ENCODE measurements around the gene CLEC14A. TPM values are rescaled to one million over a fixed set of nuclear protein-coding genes. Genes with fewer than 3 reads are reported as not detected.

CLEC14A gene
- total RNA-seq, 1 experiment from 2014 or later: not detected

- no peak overlapping the region for H3K4me3 ChIP-seq (ENCODE audit: low read depth, low read length)
- no peak for TF ChIP-seq CTCF (IDR thresholded peaks at IDR 0.05; ENCODE audit: insufficient read depth in 1 of 2, low read depth in 1 of 2, low read length in 1 of 2, severe bottlenecking in 1 of 2, unreplicated experiment in 1 of 2)
- POLR2A ChIA-PET: no interaction called here
- DNase-seq: no peak
- Mint-ChIP-seq H3K4me3 (ENCODE audit: unreplicated experiment) (no peak overlapping the region), H3K27me3 (ENCODE audit: insufficient read depth, unreplicated experiment) (peaks cover 10% of the 10 kb centered on the region), H3K9me3 (ENCODE audit: unreplicated experiment) (no peaks in the 10 kb centered on the region), H3K4me1 (ENCODE audit: low read depth, unreplicated experiment) (no peaks in the 10 kb centered on the region), H3K27ac (ENCODE audit: unreplicated experiment) (no peak overlapping the region), H3K36me3 (ENCODE audit: insufficient read depth, unreplicated experiment) (no peaks in the 10 kb centered on the region)
- CTCF ChIA-PET: no interaction called here
- H3K9me3 ChIP-seq: no peaks in the 10 kb centered on the region
- H3K36me3 ChIP-seq (ENCODE audit: control insufficient read depth, insufficient read depth, low read length): no peaks in the 10 kb centered on the region
- intact Hi-C loops (cut with micrococcal nuclease; ENCODE audit: unreplicated experiment): no loop called here
- BruUV-seq (replicated peaks): no TSS peak
- H3K4me1 ChIP-seq: no peaks in the 10 kb centered on the region
- H3K27me3 ChIP-seq (replicated peaks; ENCODE audit: control insufficient read depth, insufficient read depth, low read length): no peaks in the 10 kb centered on the region
These were observed 46.1 kb upstream of the CLEC14A start for GRCh38 chr14:38302034-38302433.

- Histone ChIP-seq H3K36me3 (ENCODE audit: control insufficient read depth, insufficient read depth, low read length) (no peaks in the 10 kb centered on the region), H3K27me3 (replicated peaks; ENCODE audit: control insufficient read depth, insufficient read depth, low read length) (no peaks in the 10 kb centered on the region), H3K4me3 (ENCODE audit: low read depth, low read length) (no peak overlapping the region), H3K9me3 (no peaks in the 10 kb centered on the region), H3K4me1 (no peaks in the 10 kb centered on the region; the same call in 1 of the 2 replicates)
- H3K36me3 Mint-ChIP-seq (ENCODE audit: insufficient read depth, unreplicated experiment): no peaks in the 10 kb centered on the region
- H3K4me3 Mint-ChIP-seq (ENCODE audit: unreplicated experiment): no peak overlapping the region
- no peak for TF ChIP-seq CTCF (IDR thresholded peaks at IDR 0.05; ENCODE audit: insufficient read depth in 1 of 2, low read depth in 1 of 2, low read length in 1 of 2, severe bottlenecking in 1 of 2, unreplicated experiment in 1 of 2)
- DNase-seq: no peak
- intact Hi-C loops (cut with micrococcal nuclease; ENCODE audit: unreplicated experiment): no loop called here
- no TSS peak for BruUV-seq (replicated peaks)
- CTCF ChIA-PET: no interaction called here
- no peaks in the 10 kb centered on the region for H3K27me3 Mint-ChIP-seq (ENCODE audit: insufficient read depth, unreplicated experiment)
- H3K9me3 Mint-ChIP-seq (ENCODE audit: unreplicated experiment): no peaks in the 10 kb centered on the region
- POLR2A ChIA-PET: no interaction called here
- H3K4me1 Mint-ChIP-seq (ENCODE audit: low read depth, unreplicated experiment): no peaks in the 10 kb centered on the region
- no peak overlapping the region for H3K27ac Mint-ChIP-seq (ENCODE audit: unreplicated experiment)
These were observed 41.8 kb upstream of the CLEC14A start for GRCh38 chr14:38297681-38298080.

GRCh38 chr14:38291681-38292467 is 36.0 kb upstream of the CLEC14A start:
- Mint-ChIP-seq H3K4me1 (ENCODE audit: low read depth, unreplicated experiment) (no peaks in the 10 kb centered on the region), H3K4me3 (ENCODE audit: unreplicated experiment) (no peak overlapping the region)

More at GRCh38 chr14:38291681-38292467, 36.0 kb upstream of the CLEC14A start:
- H3K27ac Mint-ChIP-seq (ENCODE audit: unreplicated experiment): no peak overlapping the region
- Histone ChIP-seq H3K27me3 (replicated peaks; ENCODE audit: control insufficient read depth, insufficient read depth, low read length) (no peaks in the 10 kb centered on the region), H3K4me3 (ENCODE audit: low read depth, low read length) (no peak overlapping the region), H3K36me3 (ENCODE audit: control insufficient read depth, insufficient read depth, low read length) (no peaks in the 10 kb centered on the region), H3K9me3 (no peaks in the 10 kb centered on the region), H3K4me1 (no peaks in the 10 kb centered on the region; the same call in 1 of the 2 replicates)
- intact Hi-C loops (cut with micrococcal nuclease; ENCODE audit: unreplicated experiment): no loop called here
- TF ChIP-seq CTCF (IDR thresholded peaks at IDR 0.05; ENCODE audit: insufficient read depth in 1 of 2, low read depth in 1 of 2, low read length in 1 of 2, severe bottlenecking in 1 of 2, unreplicated experiment in 1 of 2): no peak
- CTCF ChIA-PET: no interaction called here
- H3K9me3 Mint-ChIP-seq (ENCODE audit: unreplicated experiment): no peaks in the 10 kb centered on the region
- POLR2A ChIA-PET: no interaction called here
- H3K36me3 Mint-ChIP-seq (ENCODE audit: insufficient read depth, unreplicated experiment): no peaks in the 10 kb centered on the region
- no peaks in the 10 kb centered on the region for H3K27me3 Mint-ChIP-seq (ENCODE audit: insufficient read depth, unreplicated experiment)
- BruUV-seq (replicated peaks): no TSS peak
- no peak for DNase-seq
